NCI-H1436 (cell line): ENCODE measurements around the gene MCU.
"Not testable (repeated sequence)": the region's sequence is repeated elsewhere in the genome, so short reads cannot be mapped to it uniquely, and the experiment has no call there.

Experiments
- DNase-seq: peaks from one replicate; lab custom pipeline; 2025; lab: John Stamatoyannopoulos, UW

MCU gene, protein sequence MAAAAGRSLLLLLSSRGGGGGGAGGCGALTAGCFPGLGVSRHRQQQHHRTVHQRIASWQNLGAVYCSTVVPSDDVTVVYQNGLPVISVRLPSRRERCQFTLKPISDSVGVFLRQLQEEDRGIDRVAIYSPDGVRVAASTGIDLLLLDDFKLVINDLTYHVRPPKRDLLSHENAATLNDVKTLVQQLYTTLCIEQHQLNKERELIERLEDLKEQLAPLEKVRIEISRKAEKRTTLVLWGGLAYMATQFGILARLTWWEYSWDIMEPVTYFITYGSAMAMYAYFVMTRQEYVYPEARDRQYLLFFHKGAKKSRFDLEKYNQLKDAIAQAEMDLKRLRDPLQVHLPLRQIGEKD

DNA sequence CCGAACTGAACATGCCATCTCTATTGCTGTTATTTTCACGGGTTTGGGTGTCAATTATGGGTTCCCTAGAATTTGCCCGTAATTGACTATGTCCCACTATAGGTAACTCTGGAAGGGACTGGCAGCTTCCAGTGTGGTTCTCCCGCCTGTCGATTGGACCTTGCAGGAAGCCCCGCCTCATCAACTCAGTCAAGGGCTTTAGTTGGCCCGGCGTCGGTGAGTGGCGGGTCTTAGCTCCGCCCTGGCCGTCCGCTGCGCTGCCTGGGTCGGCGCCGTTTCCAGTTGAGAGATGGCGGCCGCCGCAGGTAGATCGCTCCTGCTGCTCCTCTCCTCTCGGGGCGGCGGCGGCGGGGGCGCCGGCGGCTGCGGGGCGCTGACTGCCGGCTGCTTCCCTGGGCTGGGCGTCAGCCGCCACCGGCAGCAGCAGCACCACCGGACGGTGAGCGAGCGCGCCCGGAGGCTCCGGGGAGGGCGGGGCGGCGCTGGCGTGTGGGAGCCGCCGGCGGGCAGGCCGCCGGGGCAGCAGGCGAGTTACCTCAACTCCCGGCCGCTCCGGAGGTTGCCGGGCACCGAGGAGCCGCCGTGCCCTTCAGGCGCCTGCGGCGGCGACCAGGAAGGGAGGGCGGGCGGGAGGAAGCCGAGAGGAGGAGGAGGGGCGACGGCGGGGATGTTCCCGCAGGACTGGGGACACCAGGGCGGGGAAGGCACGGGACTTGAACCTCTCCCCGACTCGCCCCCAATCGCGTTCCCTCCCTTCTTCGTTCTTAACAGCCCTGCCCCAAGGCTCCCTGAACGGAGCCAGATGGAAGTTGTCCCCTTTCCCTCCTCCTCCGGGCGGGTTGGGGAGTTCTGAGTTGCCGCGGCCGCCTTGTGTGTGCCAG is at the start of gene MCU:
MCU (plus strand) TSS at position 281 of the 881 bp plus-strand sequence; CDS start at position 290, 9 bp downstream.
- peak; percentile 94 for DNase-seq

DNA sequence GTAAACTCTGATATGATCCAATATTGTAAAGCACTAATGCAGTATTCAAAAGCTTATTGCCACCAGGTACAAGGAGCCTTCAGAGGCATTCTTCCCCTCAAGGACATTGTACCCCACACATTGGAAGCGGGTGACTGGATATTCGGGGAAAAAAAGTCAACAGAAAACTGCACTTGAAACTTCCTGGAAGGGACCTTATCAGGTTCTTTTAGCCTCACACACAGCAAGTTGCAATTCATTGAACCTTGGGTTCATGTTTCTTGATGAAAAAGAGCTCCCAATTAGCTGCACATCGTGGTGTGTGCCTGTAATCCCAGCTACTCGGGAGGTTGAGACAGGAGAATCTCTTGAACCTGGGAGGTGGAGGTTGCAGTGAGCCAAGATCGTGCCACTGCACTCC is 49.6 kb upstream of the MCU start:
- DNase-seq, result no peak

DNA sequence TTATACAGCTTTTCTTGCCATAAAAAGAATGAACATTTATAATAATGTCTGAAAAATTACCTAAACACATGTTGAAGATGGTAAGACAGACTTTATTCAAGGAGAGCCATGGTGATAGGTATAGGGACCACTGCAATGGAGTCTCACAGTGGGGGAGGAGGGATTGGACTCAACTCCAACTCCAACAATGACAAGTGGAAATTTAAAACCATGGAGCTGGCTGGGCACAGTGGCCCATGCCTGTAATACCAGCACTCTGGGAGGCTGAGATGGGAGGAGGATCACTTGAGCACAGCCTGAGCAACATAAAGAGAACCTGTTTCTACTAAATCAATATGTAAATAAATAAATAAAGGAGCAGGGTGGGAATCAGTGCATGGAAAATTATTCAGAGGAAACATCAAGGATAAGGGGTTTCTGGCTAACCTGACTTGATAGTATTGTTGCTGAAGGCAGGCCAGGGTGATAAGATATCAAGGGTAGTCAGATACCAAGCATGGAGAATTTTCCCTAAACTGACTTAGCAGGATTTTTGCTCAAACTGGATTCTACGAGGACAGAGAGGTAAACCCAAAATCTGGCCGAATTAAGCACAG is 46.6 kb upstream of the MCU start:
- no peak for DNase-seq

DNA sequence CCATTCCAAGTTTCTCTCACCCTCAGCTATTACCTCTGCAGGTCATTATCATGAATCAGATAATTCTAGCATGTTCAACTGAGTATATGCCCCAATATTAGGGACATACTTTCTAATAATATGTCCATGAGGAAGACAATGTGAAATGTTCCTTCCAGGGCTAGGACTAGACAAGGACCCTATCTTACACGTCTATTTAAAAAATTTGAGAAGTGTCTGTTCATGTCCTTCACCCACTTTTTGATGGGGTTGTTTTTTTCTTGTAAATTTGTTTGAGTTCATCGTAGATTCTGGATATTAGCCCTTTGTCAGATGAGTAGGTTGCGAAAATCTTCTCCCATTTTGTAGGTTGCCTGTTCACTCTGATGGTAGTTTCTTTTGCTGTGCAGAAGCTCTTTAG is 45.0 kb upstream of the MCU start:
- not testable (repeated sequence) for DNase-seq

DNA sequence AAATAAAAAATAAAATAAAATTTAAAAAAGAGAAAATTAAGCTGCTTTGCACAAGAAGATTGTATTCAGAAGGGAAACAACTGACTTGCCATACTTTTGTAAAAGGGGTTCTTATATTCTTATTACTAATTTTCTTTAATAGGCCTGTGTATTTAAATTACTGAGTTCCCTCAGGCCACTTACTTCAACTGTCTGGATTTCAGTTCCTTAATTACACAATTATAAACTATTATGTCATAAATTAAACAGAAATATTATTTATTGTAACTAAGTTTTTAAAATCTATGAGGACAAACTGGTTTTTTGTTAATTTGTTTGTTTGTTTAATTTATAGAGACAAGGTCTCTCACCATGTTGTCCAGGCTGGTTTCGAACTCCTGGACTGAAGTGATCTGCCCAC is 43.6 kb upstream of the MCU start:
- no peak for DNase-seq

DNA sequence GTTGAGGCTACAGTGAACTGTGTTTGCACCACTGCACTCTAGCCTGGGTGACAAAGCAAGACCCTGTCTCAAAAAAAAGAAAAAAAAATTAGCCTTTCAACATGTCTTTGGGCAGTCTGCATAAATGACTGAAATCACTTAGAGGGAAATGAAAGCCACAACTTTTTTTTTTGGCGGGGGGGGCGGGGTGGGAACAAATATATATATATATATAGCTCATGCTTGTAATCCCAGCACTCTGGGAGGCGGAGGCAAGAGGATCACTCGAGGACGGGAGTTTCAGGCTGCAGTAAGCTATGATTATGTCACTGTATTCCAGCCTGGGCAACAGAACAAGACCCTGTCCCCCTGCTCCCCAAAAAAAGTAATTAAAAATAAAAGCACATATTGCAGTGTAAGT is 42.7 kb upstream of the MCU start:
- DNase-seq, result no peak

DNA sequence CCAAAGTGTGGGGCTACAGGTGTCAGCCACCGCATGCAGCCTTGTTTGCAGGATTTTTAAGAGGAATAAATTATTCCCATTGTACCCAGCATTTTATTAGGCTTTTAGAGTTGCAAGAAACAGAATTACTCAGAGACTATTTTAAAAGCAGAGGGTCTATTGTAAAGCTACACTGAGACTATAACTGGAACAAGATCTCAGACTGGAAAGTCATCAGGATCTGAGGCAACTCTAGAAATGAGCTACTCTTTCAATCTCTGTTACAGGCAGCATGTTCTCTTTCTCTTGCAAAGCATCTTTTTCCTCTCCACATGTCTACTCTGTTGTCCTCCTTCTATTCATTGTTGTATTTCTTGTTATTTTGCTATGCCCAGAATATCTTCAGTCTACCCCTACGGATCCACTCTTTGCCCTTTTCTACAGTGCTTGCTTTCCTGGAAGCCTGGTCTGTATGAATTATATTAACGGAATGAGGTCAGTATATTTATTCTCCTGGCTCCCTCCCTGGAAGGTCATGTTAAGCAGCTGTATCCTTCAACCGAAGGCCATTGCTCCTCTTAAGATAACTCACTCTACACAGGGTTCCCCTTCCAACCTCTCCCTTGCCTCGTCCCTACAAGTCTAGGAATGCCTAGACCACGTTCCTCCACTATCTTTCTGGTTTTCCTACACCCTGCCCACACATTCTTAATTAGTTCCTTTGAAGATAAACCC is 38.4 kb upstream of the MCU start:
- no peak for DNase-seq

DNA sequence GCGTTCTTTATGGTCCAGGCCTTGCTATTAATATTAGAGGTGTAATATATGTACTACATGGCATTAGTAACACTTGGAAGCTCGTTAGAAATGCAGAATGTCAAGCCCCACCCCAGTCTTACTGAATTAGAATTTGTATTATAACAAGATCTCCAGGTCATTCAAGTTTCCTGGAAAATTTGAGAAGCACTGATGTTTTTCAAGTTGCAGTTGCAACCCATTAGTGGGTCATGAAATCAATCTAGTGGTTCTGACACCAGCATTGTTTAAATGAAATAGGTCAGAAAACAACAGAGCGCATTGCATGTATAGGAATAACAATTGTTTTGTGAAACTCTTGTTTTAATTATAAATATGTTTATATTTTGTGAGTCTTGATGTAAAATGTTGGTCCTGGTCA is 37.2 kb upstream of the MCU start:
- DNase-seq, result no peak

DNA sequence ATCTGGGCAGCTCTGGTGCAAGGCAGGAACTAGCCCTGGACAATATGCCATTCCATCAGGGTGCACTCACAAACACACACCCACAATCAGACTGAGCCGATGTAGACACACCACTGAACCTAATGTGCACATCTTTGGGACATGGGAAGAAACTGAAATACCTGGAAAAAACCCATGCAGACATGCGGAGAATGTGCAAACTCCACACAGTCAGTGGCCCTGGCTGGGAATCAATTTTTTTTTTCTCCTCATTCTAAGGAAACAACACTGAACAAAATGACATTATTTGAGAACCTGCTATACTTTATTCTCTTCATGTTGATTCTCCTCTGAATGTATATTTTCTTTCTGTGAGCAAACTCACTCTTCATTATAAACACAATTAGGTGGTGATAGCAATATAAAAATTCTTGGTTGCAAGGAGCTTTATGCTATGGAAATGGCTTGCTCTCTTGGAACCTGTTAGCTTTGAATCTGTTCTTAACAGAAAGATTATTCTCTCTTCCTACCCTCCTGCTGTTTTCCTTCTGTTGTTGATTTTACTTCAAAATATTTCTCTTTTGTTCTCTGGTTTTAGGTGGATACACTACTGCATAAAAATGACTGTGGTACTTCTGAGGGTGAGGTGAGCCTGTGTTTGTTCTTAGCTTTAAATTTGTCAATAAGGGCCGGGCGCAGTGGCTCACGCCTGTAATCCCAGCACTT is 33.1 kb upstream of the MCU start:
- no peak for DNase-seq

DNA sequence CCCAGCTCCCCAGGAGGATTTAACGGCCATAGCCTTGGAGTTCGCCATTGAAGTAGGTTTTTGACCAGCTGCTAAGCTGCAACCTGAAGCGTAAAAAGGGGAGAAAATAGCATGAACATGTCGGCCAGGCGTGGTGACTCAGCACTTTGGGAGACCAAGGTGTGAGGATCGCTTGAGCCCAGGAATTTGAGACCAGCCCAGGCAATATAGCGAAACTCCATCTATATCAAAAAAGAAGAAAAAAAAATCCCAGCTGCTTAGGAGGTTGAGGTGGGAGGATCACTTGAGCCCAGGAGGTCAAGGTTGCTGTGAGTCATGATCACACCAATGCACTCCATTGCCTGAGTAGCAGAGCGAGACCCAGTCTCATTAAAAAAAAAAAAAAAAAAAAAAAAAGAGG is 32.2 kb upstream of the MCU start:
- DNase-seq, result no peak

DNA sequence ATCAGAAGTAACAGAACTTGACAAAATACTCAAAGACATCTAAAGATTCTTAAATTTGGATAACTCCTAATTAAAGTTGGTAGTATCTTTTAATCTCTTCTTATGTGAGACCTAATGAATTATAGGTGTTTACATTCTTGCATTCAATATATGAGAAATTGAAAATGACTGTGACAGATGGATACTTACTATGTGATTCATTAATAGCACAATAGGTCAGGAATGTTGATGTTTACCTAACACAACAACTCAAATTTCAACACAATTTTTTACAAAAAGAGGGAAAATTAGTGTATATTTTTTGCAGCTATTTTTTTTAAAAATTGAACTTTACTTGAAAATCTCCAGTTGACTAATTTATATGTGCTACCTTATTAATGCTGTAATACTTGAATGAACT is 31.7 kb upstream of the MCU start:
- no peak for DNase-seq

DNA sequence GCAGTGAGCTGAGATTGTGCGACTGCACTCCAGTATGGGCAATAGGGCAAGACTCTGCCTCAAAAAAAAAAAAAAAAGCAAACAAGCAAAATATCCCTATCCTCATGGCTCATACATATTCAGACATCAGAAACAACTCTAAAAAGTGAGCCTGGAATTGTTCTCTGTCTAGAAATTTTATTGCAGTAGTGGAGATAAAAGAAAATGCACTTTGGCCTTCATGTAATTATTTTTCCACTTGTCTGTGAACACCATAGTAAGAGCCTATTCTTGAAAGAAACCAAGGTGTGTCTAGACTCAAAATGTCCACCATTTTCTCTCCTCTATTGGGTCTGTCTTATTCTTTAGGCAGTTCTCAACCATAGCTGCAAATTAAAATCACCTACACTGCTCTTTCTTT is 30.5 kb upstream of the MCU start:
- no peak for DNase-seq

DNA sequence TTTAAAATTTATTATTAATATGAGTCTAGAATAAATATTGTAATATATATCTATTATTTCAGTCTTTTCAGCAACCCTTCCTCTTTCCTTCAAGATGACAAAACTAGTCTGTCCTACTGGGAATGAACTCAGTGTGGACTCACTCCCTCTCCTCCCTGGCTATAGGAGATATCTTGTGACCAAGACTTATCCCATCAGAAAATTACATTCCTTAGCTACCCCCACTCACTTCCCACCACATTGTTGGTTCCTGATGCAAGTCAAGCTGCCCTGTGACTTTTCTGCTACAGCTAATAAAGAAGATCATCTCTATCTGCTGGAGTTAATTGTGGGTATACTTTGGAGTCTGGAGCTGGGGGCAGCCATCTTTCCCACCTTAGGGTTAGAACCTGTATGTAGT is 28.0 kb upstream of the MCU start:
- no peak for DNase-seq

DNA sequence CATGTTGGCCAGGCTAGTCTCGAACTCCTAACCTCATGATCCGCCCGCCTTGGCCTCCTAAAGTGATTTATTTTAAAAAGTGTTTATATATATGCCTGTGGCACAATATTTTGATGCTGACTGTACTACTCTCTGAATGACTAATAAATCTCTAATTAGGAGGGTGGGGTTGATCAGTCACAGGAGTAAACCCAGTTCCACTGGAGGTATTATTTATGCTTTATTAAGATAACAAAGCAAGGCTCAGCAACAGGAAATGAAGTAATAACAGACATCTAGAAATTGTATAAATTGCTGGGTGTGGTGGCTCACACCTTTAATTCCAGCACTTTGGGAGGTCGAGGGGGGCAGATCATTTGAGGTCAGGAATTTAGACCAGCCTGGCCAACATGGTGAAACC is 26.0 kb upstream of the MCU start:
- no peak for DNase-seq

DNA sequence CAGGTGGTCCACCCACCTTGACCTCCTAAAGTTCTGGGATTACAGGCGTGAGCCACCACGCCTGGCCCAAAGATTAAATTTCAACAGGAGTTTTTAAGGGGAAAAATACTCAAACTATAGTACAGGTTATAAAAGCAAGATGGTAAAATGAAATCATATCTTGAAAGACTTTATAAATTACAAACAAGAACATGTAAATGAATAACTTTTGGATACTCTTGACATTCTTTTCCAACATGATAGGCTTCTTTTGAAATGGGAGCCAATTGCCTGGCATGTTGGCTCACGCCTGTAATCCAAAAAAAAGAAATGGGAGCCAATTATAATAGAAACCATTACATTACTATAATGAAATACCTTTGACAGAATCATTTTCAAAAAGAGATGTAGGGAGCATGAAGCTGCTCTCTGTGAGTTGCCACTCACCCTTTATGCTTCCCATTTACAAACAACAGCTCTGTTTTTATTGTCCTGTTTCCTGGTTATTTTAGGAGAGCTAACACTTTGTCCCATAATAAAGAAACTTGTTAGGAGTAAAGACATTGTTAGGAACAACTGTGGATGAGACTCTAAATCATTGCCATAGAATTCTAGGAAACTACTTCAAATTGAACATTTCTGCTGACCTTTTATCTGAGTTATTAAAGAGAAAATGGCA is 24.6 kb upstream of the MCU start:
- no peak for DNase-seq

DNA sequence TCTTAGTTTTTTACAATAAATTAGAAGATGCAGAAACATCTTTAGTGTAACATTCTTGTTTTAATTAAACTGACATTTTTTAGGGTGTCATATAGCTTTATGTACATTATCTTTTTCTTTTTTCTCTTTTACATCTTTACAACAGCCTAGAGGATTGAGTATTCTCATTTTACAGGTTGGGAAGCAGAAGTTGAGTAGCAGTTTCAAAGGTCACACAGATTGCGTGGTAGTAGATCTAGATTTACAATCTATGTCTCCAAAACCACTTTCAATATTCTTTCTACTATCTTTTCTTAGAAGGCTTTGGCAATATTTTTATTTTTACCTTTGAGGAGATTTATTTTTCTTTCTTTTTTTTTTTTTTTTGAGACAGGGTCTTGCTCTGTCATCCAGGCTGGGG is 18.7 kb upstream of the MCU start:
- DNase-seq, result no peak

DNA sequence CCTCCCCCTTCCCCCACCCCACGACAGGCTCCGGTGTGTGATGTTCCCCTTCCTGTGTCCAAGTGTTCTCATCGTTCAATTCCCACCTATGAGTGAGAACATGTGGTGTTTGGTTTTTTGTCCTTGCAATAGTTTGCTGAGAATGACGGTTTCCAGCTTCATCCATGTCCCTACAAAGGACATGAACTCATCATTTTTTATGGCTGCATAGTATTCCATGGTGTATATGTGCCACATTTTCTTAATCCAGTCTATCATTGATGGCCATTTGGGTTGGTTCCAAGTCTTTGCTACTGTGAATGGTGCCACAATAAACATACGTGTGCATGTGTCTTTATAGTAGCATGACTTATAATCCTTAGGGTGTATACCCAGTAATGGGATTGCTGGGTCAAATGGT is 17.8 kb upstream of the MCU start:
- not testable (repeated sequence) for DNase-seq

DNA sequence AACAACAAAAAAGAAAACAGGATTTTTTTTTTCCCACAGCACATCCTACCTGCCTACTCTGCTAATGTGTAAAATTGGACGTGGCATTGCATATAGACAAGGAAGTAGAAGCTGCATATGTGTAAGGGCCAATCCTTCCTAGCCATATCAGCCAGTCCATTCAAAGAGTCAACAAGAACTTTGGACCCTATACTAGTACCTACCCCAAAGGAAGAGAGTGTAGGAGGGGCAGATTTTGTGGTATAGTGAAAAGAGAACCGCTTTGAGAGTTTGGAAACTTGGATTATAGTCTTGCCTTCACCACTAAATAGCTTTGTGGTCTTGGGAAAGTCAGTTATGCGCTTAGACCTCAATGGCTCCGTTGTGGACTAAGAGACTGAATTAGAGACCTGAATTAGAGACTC is 12.1 kb upstream of the MCU start:
- no peak for DNase-seq

DNA sequence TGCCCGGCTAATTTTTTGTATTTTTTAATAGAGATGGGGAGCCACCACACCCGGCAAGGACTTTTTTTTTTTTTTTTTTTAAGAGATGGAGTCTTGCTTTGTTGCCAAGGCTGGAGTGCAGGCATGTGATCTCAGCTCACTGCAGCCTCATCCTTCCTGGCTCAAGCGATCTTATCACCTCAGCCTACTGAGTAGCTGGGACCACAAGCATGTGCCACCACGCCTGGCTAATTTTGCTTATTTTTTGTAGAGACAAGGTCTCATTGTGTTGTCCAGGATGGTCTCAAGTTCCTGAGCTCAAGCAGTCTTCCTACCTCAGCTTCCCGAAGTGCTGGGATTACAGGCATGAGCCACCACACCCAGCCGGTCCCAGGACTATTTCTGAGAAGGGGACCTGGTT is 9.3 kb upstream of the MCU start:
- DNase-seq, result no peak

DNA sequence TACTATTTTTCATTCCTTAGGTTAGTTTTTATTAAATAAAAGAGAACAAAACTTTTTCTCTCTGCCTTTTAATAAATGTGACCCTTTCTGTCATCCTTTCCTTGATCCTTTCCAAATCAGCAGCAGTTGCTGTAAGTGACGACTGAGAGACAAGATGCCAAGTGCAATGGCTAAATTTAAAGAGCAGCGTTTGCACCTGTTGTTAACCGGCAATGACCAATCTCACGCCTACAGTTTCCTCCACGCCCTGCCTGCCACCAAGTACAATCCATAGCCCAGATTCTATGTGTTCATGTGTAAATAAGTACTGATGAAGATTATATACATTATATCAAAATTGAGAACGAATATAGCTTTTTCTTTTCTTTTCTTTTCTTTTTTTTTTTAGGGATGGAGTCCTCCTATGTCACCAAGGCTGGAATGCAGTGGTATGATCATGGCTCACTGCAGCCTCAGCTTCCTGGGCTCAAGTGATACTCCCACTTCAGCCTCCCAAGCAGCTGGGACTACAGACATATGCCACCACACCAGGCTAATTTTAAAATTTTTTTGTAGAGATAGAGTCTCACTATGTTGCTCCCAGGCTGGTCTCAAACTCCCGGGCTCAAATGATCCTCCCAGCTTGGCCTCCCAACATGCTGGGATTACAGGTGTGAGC is 6.5 kb upstream of the MCU start:
- DNase-seq, result no peak

DNA sequence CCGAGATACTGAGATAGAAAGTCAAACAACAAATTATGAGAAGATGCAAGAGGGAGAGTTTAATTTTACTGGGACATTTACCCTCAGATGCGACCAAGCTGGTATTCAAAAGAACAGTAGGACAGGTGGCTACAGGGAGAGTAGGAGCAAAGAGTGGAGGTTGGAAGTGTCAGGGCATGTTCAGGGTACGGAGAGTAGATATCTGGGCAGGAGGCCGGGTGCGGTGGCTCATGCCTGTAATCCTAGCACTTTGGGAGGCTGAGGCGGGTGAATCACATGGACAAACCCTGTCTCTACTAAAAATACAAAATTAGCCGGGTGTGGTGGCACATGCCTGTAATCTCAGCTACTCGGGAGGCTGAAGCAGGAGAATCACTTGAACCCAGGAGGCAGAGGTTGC is 5.5 kb upstream of the MCU start:
- DNase-seq, result not testable (repeated sequence)
